NCI-H146 treated with DMSO at 0.1 percent for 48 hours (cell line): ENCODE measurements around the gene MYO15B.
"Not testable (repeated sequence)": the region's sequence is repeated elsewhere in the genome, so short reads cannot be mapped to it uniquely, and the experiment has no call there.

Source experiments
- DNase-seq: peaks from one replicate; lab custom pipeline; 2025; ENCODE audit not compliant: unreplicated experiment; lab: John Stamatoyannopoulos, UW

MYO15B gene

GRCh38 chr17:75637143-75637538, 49.5 kb downstream of the MYO15B start:
- no peak for DNase-seq

GRCh38 chr17:75637551-75637950, 50.0 kb downstream of the MYO15B start:
- DNase-seq, result no peak

- DNase-seq, result not testable (repeated sequence)
These were observed 50.4 kb downstream of the MYO15B start for GRCh38 chr17:75638039-75638438.

GRCh38 chr17:75638893-75639292, 51.3 kb downstream of the MYO15B start:
- no peak for DNase-seq

- DNase-seq, result no peak
These were observed 51.7 kb downstream of the MYO15B start for GRCh38 chr17:75639327-75639726.

GRCh38 chr17:75639771-75640555, 52.4 kb downstream of the MYO15B start:
- no peak for DNase-seq

- DNase-seq, result no peak
These were observed 53.0 kb downstream of the MYO15B start for GRCh38 chr17:75640556-75641119.

- no peak for DNase-seq
These were observed 53.7 kb downstream of the MYO15B start for GRCh38 chr17:75641343-75641742.

GRCh38 chr17:75642182-75642783, 54.7 kb downstream of the MYO15B start:
- no peak for DNase-seq

- DNase-seq, result no peak
These were observed 55.4 kb downstream of the MYO15B start for GRCh38 chr17:75642784-75643642.

- DNase-seq, result no peak
These were observed 56.0 kb downstream of the MYO15B start for GRCh38 chr17:75643643-75644017.

- peak; percentile 72 for DNase-seq
These were observed 57.9 kb downstream of the MYO15B start for GRCh38 chr17:75645501-75645888.

- no peak for DNase-seq
These were observed 58.5 kb downstream of the MYO15B start for GRCh38 chr17:75645889-75646637.

GRCh38 chr17:75646638-75646992, 59.0 kb downstream of the MYO15B start:
- DNase-seq, result no peak

- DNase-seq, result no peak
These were observed 59.5 kb downstream of the MYO15B start for GRCh38 chr17:75647061-75647460.

- no peak for DNase-seq
These were observed 60.3 kb downstream of the MYO15B start for GRCh38 chr17:75647921-75648320.

GRCh38 chr17:75649687-75650086, 62.1 kb downstream of the MYO15B start:
- no peak for DNase-seq

- no peak for DNase-seq
These were observed 63.3 kb downstream of the MYO15B start for GRCh38 chr17:75650874-75651273.

- DNase-seq, result no peak
These were observed 64.7 kb downstream of the MYO15B start for GRCh38 chr17:75652341-75652740.

- peak; percentile 13 for DNase-seq
These were observed 65.4 kb downstream of the MYO15B start for GRCh38 chr17:75652934-75653549.
